GM12878 (cell line): ENCODE measurements around the gene KIFBP. TPM values are rescaled to one million over a fixed set of nuclear protein-coding genes. Genes with fewer than 3 reads are reported as not detected.
A peak's percentile ranks its signal among the peaks of the same experiment; 100 is the strongest.

Source experiments
- BACH1 ChIP-seq: fragments of 450-650 bp; IDR thresholded peaks from 2 replicates; pipeline ENCODE4 v1.6.1; 2017; ENCODE audit warnings: mild to moderate bottlenecking, borderline replicate concordance
- CBFB ChIP-seq: IDR thresholded peaks from 2 replicates; pipeline ENCODE4 v1.6.1; 2016; ENCODE audit warnings: antibody characterized with exemption, low read depth
- CBX3 ChIP-seq: fragments of 200-600 bp; sonication (generic); IDR thresholded peaks from 2 replicates; pipeline ENCODE4 v1.6.1; 2016; ENCODE audit warnings: low read depth, borderline replicate concordance
- CHD4 ChIP-seq: fragments of 200-600 bp; sonication (generic); IDR thresholded peaks from 2 replicates; pipeline ENCODE4 v1.6.1; 2016; ENCODE audit warnings: mild to moderate bottlenecking
- CTCF ChIP-seq, 3 experiments: IDR thresholded peaks in 2 of 3; conservative IDR thresholded peaks in 1 of 3; 2 replicates each; pipeline ENCODE4 v1.5.1; 2011; ENCODE audit warnings: low read depth in 3 of 3, low read length in 3 of 3, mild to moderate bottlenecking in 3 of 3, control low read depth in 2 of 3, moderate library complexity in 2 of 3, inconsistent platforms in 1 of 3, mixed read lengths in 1 of 3; ENCODE audit not compliant: control insufficient read depth in 2 of 3, insufficient read depth in 1 of 3; ENCODE audit errors: extremely low read depth in 1 of 3
- DPF2 ChIP-seq: fragments of 450-650 bp; IDR thresholded peaks from 2 replicates; pipeline ENCODE4 v1.6.1; 2017; ENCODE audit warnings: mild to moderate bottlenecking
- EED ChIP-seq: sonication (generic); IDR thresholded peaks from 2 replicates; pipeline ENCODE4 v1.6.1; 2016; ENCODE audit warnings: antibody characterized with exemption, low read depth
- GABPA ChIP-seq: IDR thresholded peaks from 2 replicates; pipeline ENCODE4 v1.6.1; 2014; ENCODE audit warnings: antibody characterized with exemption, low read depth, mild to moderate bottlenecking, inconsistent platforms
- IKZF2 ChIP-seq, 2 experiments: fragments of 450-650 bp; IDR thresholded peaks; 2 replicates each; pipeline ENCODE4 v1.6.1; 2017; ENCODE audit warnings: mild to moderate bottlenecking in 2 of 2, moderate library complexity in 2 of 2
- IRF4 ChIP-seq: IDR thresholded peaks from 2 replicates; pipeline ENCODE4 v1.6.1; 2011; ENCODE audit warnings: low read depth, low read length
- LARP7 ChIP-seq: fragments of 450-650 bp; IDR thresholded peaks from 2 replicates; pipeline ENCODE4 v1.6.1; 2017; ENCODE audit warnings: mild to moderate bottlenecking
- PAX8 ChIP-seq: fragments of 450-650 bp; IDR thresholded peaks from 2 replicates; pipeline ENCODE4 v1.6.1; 2017; ENCODE audit warnings: mild to moderate bottlenecking, moderate library complexity
- PML ChIP-seq: IDR thresholded peaks from 2 replicates; pipeline ENCODE4 v1.6.1; 2012; ENCODE audit warnings: low read length, inconsistent platforms
- POLR2AphosphoS5 ChIP-seq: IDR thresholded peaks from 2 replicates; pipeline ENCODE4 v1.6.1; 2011; ENCODE audit warnings: mild to moderate bottlenecking, low read length, inconsistent platforms
- RAD21 ChIP-seq: IDR thresholded peaks from 2 replicates; pipeline ENCODE4 v1.6.1; 2011; ENCODE audit warnings: mild to moderate bottlenecking, low read depth, low read length, moderate library complexity; ENCODE audit not compliant: insufficient read depth
- SMAD1 ChIP-seq: fragments of 450-650 bp; IDR thresholded peaks from 2 replicates; pipeline ENCODE4 v1.6.1; 2018; ENCODE audit warnings: mild to moderate bottlenecking, low read depth; ENCODE audit not compliant: partially characterized antibody
- SUZ12 ChIP-seq: fragments of 200-600 bp; sonication (generic); IDR thresholded peaks from one replicate; pipeline ENCODE4 v1.6.1; 2018; ENCODE audit warnings: antibody characterized with exemption, mild to moderate bottlenecking; ENCODE audit not compliant: unreplicated experiment
- TCF12 ChIP-seq: IDR thresholded peaks from 2 replicates; pipeline ENCODE4 v1.6.1; 2011; ENCODE audit warnings: low read depth, mild to moderate bottlenecking, low read length
- ZBTB33 ChIP-seq: fragments of 450-650 bp; IDR thresholded peaks from 2 replicates; pipeline ENCODE4 v1.6.1; 2017; ENCODE audit warnings: mild to moderate bottlenecking
- ZNF687 ChIP-seq: fragments of 450-650 bp; IDR thresholded peaks from 2 replicates; pipeline ENCODE4 v1.6.1; 2017; ENCODE audit warnings: mild to moderate bottlenecking, moderate library complexity
- ZZZ3 ChIP-seq: IDR thresholded peaks from 2 replicates; pipeline ENCODE4 v1.6.1; 2011; ENCODE audit warnings: low read depth; ENCODE audit not compliant: control insufficient read depth, insufficient read length
- polyA plus RNA-seq, 11 experiments: library from polyadenylated mRNA; depleted of rRNA in 4 of 11; unstranded in 6 of 11; stranded (reverse) in 5 of 11; fragments of >200 nt; fragmentation: Nextera tagmentation in 4 of 11; fragmentation: Illumina TruSeq in 1 of 11; extraction: Ambion mirVana in 4 of 11; extraction: Trizol in 1 of 11; gene quantifications; 1 replicate in 1 of 11; 2 replicates in 10 of 11; pipeline versions ENCODE4 v1.2.1 to v1.2.3, GENCODE V29; 2011 to 2016; ENCODE audit warnings: inconsistent platforms in 2 of 11, missing spikeins in 2 of 11, low read depth in 1 of 11
- total RNA-seq, 4 experiments: library from RNA; depleted of rRNA in 3 of 4; stranded (reverse); fragments of >200 nt in 3 of 4; fragmentation: Illumina TruSeq in 1 of 4; extraction: Trizol in 1 of 4; gene quantifications; 2 replicates each; pipeline versions ENCODE4 v1.2.1 to v1.2.3, GENCODE V29; 2013 to 2021
- TF ChIP-seq, protein P1 (sequence below): fragments of 450-650 bp; IDR thresholded peaks from 2 replicates; pipeline ENCODE4 v1.6.1; 2016; ENCODE audit warnings: mild to moderate bottlenecking

The KIFBP gene
- total and polyA plus RNA-seq, 10 of the 15 experiments (the other 5 are each of a cell fraction or from before 2014, with no cell fraction given), result 8.6 to 29.5 (median 18.7) TPM

DNA sequence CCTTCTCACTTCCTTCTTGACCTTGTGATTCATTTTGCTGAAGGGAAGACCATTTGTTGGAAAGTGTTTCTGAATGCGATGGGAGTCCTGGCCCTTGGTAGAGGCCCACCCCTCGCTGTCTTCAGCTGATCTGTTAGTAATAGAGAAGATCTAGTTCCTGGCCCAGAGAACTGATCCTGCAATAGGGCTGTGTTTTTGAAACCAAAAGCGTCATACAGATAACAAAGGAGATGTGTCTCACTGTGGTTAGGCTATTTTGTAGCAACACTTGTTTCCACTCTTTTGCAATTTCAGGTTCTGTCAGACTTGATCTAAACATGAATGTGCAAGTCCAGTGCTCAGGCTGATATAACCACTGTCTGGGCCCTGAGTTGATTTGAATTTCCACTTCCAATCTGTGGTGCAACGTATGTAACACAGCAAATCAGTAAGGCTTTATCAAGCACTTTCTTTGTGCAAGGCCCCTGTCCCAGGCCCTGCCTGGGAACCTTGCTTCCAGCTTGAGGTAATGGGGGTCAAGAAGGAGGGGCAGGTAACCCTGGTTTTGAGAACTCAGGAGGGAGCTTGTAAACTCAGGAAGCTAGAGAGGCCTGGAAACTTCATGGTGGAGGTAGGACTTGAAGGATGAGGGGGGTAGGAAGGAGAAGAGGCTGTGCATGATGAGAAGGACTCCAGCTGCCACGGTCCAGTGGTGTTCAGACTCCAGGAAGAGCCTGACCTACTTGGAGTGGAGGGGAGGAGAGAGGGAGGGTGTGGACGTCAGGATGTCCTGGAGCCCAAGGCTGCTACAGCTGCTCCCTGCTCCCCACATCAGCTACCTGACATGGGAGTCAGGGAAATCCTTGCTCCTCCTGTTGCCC lies 57.1 kb downstream of the KIFBP start (continued):
- TF ChIP-seq GABPA, result no peak
- TF ChIP-seq ZZZ3, result no peak
- peak; percentile 67 for TF ChIP-seq EED
- no peak for TF ChIP-seq ZBTB33
- TF ChIP-seq ZNF687, result peak; percentile 90
- peak; percentile 65 to 68; a peak in 3 of 4 replicates for TF ChIP-seq IKZF2 (IDR thresholded peaks at IDR 0.05)
- TF ChIP-seq, protein P1, sequence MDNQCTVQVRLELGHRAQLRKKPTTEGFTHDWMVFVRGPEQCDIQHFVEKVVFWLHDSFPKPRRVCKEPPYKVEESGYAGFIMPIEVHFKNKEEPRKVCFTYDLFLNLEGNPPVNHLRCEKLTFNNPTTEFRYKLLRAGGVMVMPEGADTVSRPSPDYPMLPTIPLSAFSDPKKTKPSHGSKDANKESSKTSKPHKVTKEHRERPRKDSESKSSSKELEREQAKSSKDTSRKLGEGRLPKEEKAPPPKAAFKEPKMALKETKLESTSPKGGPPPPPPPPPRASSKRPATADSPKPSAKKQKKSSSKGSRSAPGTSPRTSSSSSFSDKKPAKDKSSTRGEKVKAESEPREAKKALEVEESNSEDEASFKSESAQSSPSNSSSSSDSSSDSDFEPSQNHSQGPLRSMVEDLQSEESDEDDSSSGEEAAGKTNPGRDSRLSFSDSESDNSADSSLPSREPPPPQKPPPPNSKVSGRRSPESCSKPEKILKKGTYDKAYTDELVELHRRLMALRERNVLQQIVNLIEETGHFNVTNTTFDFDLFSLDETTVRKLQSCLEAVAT, result peak; percentile 79; the same call in 1 of the 2 replicates
- no peak for TF ChIP-seq CTCF (IDR thresholded peaks at IDR 0.05 in 2 of 3, conservative IDR thresholded peaks at IDR 0.05 in 1 of 3; ENCODE audit: control insufficient read depth in 2 of 3, extremely low read depth in 1 of 3, insufficient read depth in 1 of 3, low read depth in 3 of 3, low read length in 3 of 3)
- peak; percentile 75; the same call in 1 of the 2 replicates for TF ChIP-seq CBFB
- TF ChIP-seq IRF4, result 0 out of 2 replicates have a peak, but pooled peaks have one; percentile 39
- TF ChIP-seq CHD4, result no peak
- no peak for TF ChIP-seq CBX3
- no peak for TF ChIP-seq TCF12
- 0 out of 2 replicates have a peak, but pooled peaks have one; percentile 47 for TF ChIP-seq DPF2
- TF ChIP-seq RAD21, result no peak; the same call in 1 of the 2 replicates
- no peak for TF ChIP-seq SMAD1
- TF ChIP-seq PML, result peak; percentile 66; the same call in 1 of the 2 replicates
- TF ChIP-seq SUZ12, result no peak
- TF ChIP-seq POLR2AphosphoS5, result peak; percentile 70; the same call in 1 of the 2 replicates
- no peak for TF ChIP-seq LARP7
- peak; percentile 41; the same call in 1 of the 2 replicates for TF ChIP-seq BACH1
- TF ChIP-seq PAX8, result no peak
